H54 (cell line): ENCODE results near the gene TAX1BP3.
A peak's percentile ranks its signal among the peaks of the same experiment; 100 is the strongest.

Experiments
- DNase-seq: peaks from one replicate; pipeline ENCODE4 v3.0.0; 2011; ENCODE audit warnings: low spot score, mixed read lengths; ENCODE audit not compliant: insufficient read length
- FAIRE-seq: peaks from 3 replicates; lab custom pipeline; 2011; peaks lifted over from hg19 to GRCh38; lab: Jason Lieb, UNC
- POLR2A ChIP-seq: IDR thresholded peaks from 2 replicates; pipeline ENCODE4 v1.6.1; 2011; ENCODE audit warnings: low read depth, mild to moderate bottlenecking, low read length

Gene TAX1BP3

GRCh38 chr17:3641014-3641413 is 27.4 kb downstream of the TAX1BP3 start:
- FAIRE-seq (no peak), DNase-seq (no peak)
- TF ChIP-seq POLR2A = no peak

- FAIRE-seq (no peak), DNase-seq (no peak)
- no peak for TF ChIP-seq POLR2A
Observed at GRCh38 chr17:3639981-3640596, 28.3 kb downstream of the TAX1BP3 start.

GRCh38 chr17:3636908-3637373 is 31.4 kb downstream of the TAX1BP3 start:
- DNase-seq = no peak
- no peak for FAIRE-seq

GRCh38 chr17:3636154-3636907 is 32.0 kb downstream of the TAX1BP3 start, which contains the start of the genes CTNS and SHPK:
TSS of gene CTNS (plus strand) at chr17:3636760. CDS start at chr17:3640207, 3,447 bp downstream.
TSS of gene SHPK (minus strand) at chr17:3636250. CDS start at chr17:3636219, 31 bp downstream.
- peak; percentile 98 for DNase-seq
- FAIRE-seq = peak; percentile 50
- TF ChIP-seq POLR2A = peak; percentile 91

More at GRCh38 chr17:3636908-3637373, 31.4 kb downstream of the TAX1BP3 start:
- TF ChIP-seq POLR2A = no peak

- DNase-seq (no peak), FAIRE-seq (no peak)
- TF ChIP-seq POLR2A = no peak
Observed at GRCh38 chr17:3635474-3636153, 32.8 kb downstream of the TAX1BP3 start.

- DNase-seq (no peak), FAIRE-seq (no peak)
- TF ChIP-seq POLR2A = no peak
Observed at GRCh38 chr17:3632287-3632686, 36.1 kb downstream of the TAX1BP3 start.

GRCh38 chr17:3630781-3631180 is 37.6 kb downstream of the TAX1BP3 start:
- TF ChIP-seq POLR2A = no peak
- no peak for DNase-seq
- no peak for FAIRE-seq

- no peak for FAIRE-seq
Observed at GRCh38 chr17:3627769-3628167, 40.6 kb downstream of the TAX1BP3 start.

GRCh38 chr17:3626831-3627768 is 41.3 kb downstream of the TAX1BP3 start:
- FAIRE-seq (no peak), DNase-seq (no peak)
- no peak for TF ChIP-seq POLR2A

More at GRCh38 chr17:3627769-3628167, 40.6 kb downstream of the TAX1BP3 start:
- no peak for TF ChIP-seq POLR2A
- no peak for DNase-seq

GRCh38 chr17:3622977-3623594 is 45.3 kb downstream of the TAX1BP3 start:
- DNase-seq = no peak
- TF ChIP-seq POLR2A = no peak
- FAIRE-seq = no peak

GRCh38 chr17:3621146-3621720 is 47.1 kb downstream of the TAX1BP3 start:
- no peak for TF ChIP-seq POLR2A
- FAIRE-seq (no peak), DNase-seq (no peak)

- no peak for TF ChIP-seq POLR2A
- no peak for FAIRE-seq
Observed at GRCh38 chr17:3615160-3615870, 53.1 kb downstream of the TAX1BP3 start.

More at GRCh38 chr17:3615160-3615870, 53.1 kb downstream of the TAX1BP3 start:
- DNase-seq = no peak
